Sigmoid colon (tissue), 4 donors: Measurements from ENCODE around the gene KIAA1217.

ENCODE experiments used
- CTCF ChIP-seq, 4 experiments: fragments of 450-650 bp in 3 of 4; fragments of 200-600 bp in 1 of 4; IDR thresholded peaks; one replicate each; pipeline ENCODE4 v1.5.1; 2016 to 2019; ENCODE audit warnings: antibody characterized with exemption in 4 of 4, mild to moderate bottlenecking in 3 of 4, moderate library complexity in 2 of 4
- EP300 ChIP-seq, 4 donors: sonication (generic); formaldehyde crosslinking; IDR thresholded peaks; one replicate each; pipeline ENCODE4 v1.6.1; 2017; ENCODE audit warnings: antibody characterized with exemption in 4 of 4
- POLR2A ChIP-seq, 2 donors: fragments of 450-650 bp; IDR thresholded peaks; one replicate each; pipeline ENCODE4 v1.6.1; 2016; ENCODE audit warnings: antibody characterized with exemption in 2 of 2, mild to moderate bottlenecking in 2 of 2, moderate library complexity in 2 of 2
- POLR2AphosphoS5 ChIP-seq, 4 donors: sonication (generic); formaldehyde crosslinking; IDR thresholded peaks; one replicate each; pipeline ENCODE4 v1.6.1; 2017; ENCODE audit warnings: antibody characterized with exemption in 4 of 4

- TF ChIP-seq EP300 (IDR thresholded peaks at IDR 0.05) = no peak
- TF ChIP-seq CTCF (IDR thresholded peaks at IDR 0.05) = no peak
- no peak for TF ChIP-seq POLR2AphosphoS5 (IDR thresholded peaks at IDR 0.05)
- TF ChIP-seq POLR2A (IDR thresholded peaks at IDR 0.05) = no peak
Measured at GRCh38 chr10:24269476-24269875, 60.5 kb downstream of the KIAA1217 start.
